D341Med (cell line): ENCODE data around the gene APELA.
"Not testable (repeated sequence)": the region's sequence is repeated elsewhere in the genome, so short reads cannot be mapped to it uniquely, and the experiment has no call there.

Experiments
- DNase-seq: peaks from one replicate; pipeline ENCODE4 v3.0.0; 2012; ENCODE audit warnings: low spot score

Gene APELA

DNA sequence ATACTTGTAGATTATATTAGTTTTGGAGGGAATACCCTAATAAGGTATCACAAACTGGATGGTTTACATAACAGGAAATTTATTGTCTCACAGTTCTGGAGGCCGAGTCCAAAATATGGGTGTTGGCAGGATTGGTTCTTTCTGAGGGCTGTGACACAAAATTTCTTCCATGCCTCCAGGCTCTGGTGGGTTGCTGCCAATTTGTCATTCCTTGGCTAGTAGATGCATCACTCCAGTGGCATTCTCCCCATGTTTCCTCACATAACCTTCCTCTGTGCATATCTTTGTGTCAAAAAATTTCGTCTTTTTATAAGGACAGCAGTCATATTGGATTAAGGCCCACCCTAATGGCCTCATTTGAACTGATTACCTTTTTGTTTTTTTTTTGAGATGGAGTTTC, 49.3 kb downstream of the APELA start:
- DNase-seq = no peak

DNA sequence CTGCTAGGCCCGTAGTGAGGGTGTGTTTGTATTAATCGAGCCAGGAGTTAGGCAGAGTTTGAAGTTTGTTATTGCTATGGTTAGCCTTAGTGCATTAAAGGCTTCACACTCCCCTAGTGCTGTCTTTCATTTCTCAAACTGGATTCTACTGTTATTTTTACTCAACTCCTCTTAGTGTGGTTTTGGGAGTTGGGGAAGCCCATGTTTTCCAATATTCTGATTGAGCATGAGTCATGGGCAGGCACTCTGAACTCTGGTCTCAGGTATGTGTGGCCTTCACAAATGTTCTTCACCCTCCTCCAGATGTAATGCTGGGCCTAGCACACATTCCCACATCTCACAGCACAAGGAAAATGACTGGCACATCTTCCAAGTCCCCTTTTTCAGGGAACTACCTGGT, 50.1 kb downstream of the APELA start:
- DNase-seq = not testable (repeated sequence)

DNA sequence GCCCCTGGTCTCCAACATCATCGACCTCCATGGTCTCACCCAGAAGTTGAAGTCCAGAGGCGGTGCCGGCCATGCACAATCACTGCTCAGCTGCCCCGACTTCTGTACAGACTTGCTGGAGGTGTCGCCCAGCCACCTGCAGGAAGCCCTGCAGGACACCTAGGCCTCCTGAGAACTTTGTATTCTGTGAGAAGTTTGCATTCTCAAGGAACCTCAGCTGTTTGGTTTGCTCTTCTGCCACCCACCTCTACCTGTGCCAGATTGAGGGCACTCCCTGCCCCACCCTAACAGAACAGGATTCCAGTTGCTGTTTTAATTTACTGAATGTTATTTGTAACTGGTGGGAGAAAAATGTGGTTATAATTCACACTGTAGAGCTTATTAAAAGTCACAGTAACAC, 53.7 kb downstream of the APELA start:
- no peak for DNase-seq

DNA sequence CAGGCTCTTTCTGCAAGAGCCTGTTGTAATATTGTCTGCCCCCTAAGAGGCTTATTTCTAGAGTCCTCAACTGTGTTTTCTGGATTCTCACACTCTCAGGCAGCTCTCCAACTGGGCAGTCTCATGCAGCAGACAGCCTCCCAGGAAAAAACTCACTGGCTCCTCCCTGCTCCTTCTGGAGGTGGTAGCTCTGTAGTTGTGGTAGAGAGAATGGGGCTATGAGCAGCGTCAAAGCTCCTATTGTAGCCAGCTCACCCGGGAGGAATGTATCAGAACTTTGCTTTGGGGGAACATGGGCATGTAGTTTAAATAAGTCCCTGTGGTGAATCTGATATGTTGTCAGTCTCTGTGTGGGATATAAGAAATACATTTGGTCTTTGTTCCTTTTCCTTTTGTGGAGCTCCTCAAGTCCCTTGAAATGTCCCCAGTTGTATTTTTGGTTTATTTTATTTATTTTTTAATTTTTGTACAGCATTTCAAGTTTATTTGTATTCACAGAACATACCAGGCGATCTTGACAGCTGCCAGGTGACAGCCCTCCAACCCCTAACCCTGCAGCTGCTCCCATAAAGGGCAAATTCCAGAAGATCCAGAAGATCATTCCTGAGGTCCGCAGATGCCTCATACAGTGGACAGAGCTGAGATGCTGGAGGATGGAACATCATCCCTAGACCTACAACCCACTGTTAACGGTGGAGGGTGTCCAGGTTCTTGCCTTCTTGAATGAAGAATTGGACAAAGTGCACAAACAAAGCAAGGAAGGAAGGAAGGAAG, 54.8 kb downstream of the APELA start:
- no peak for DNase-seq

DNA sequence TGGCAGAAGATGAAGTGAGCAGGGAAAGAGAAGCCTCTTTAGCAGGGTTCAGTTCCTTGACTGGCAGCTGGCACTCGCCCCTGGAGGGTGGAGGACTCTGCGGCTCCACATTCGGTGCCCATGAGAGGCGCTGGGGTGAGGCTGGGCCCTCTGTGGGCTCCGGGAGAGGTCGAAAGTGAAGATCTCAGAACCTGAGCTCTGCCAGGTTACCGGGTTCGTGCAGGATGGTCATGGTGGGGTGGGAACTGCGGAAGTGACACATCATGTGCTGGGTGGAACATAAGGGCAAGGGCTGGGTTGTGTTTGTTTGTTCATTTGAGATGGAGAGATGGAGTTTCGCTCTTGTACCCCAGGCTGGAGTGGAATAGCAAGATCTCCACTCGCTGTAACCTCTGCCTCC, 56.3 kb downstream of the APELA start:
- no peak for DNase-seq

DNA sequence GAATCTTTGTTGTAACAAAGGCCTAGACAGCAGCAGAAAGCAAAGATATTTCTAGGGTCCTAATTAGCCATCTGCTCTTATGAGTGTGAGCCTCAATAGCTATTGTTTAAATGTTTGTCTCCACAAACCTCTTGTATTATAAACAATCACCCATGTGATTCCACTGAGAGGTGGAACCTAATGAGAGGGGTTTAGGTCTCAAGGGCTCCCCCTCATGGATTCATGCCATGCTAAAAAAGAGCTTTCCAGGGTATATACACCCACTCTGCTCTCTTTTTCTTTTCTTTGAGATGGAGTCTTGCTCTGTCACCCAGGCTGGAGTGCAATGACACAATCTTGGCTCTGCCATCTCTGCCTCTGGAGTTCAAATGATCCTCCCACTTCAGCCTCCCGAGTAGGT, 58.4 kb downstream of the APELA start:
- peak; percentile 49 for DNase-seq

DNA sequence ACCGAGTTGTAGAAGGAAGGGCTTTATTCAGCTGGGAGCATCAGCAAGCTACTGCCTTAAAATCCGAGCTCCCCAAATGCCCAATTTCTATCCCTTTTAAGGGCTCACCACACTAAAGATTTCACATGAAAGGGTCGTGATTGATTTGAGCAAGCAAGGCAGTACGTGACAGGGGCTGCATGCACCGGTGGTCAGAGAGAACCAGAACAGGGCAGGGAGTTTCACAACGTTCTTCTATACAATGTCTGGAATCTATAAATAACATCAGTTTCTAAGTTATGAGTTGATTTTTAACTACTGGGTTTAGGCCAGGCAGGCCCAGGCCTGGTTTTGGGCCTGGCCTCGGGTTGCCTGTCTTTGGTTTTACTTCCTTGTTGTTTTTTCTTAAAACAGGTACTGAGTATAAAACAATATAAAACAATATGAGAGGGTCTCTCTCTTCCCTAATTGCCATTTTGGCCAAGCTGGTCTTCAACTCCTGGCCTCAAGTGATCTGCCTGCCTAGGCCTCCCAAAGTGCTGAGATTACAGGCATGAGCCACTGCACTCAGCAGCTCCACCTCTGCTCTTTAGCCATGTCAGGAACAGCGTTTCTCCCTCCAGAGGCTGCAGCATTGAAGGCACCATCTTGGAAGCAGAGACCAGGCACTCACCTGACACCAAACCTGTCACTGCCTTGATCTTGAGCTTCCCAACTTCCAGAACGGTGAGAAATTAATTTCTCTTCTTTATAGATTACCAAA, 59.1 kb downstream of the APELA start:
- DNase-seq = not testable (repeated sequence)

DNA sequence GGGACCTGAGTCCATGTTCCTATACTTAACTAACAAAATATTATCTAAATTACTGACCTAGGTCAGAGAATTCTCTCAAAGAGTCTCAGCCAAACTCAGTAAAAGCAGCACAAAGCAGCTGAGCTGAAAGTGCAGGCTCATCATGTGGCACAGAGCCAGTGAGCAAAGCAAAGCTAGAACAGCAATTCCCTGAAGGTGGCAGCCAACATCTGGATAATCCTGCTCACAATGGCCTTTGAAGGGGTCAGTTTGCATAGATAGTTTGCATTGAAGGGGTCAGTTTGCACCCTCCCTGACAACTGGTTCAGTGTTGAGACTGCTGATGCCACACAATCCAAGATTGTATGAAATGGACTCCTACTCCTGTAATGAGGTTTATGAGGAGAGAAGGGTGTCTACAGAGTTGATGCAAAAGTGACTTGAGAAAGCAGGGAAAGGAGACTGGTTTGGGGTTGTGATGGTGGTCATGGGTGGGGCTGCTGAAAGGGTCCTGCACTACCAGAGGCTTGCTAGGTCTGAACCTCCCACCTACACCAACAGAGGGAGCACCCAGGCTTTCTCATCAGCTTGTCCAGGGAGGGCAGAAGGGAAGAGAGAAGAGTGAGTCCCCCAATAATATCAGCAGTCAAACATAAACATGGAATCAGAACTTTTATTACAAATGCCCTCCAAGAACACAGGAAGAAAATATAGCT, 60.7 kb downstream of the APELA start:
- no peak for DNase-seq

DNA sequence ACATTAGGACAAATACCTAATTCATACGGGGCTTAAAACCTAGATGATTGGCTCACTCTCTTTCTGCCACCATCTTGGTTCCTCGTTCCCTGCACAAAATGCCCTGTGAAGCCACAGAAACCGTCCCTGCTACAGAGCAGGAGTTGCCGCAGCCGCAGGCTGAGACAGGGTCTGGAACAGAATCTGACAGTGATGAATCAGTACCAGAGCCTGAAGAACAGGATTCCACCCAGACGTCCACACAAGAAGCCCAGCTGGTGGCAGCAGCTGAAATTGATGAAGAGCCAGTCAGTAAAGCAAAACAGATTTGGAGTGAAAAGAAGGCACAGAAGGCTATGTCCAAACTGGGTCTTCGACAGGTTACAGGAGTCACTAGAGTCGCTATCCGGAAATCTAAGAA, 66.2 kb downstream of the APELA start:
- no peak for DNase-seq

DNA sequence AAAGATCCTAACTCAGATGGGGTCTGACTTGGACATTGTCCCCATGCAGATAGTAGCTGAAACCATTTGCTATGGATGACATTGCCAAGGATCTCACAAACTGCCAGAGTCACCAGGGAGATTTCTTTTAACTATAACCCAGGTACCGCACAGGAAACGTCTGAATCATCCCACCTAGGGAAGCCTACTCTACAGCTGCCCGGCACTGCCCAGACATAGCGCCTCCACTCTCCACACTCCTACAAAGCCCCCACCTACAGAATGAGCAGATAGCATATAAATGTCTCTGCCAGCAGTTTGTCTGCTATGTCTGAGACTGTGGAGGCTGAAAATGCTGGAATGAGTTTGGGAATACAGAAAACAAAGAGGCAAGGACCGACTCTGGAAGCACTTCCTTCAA, 68.2 kb downstream of the APELA start:
- no peak for DNase-seq

DNA sequence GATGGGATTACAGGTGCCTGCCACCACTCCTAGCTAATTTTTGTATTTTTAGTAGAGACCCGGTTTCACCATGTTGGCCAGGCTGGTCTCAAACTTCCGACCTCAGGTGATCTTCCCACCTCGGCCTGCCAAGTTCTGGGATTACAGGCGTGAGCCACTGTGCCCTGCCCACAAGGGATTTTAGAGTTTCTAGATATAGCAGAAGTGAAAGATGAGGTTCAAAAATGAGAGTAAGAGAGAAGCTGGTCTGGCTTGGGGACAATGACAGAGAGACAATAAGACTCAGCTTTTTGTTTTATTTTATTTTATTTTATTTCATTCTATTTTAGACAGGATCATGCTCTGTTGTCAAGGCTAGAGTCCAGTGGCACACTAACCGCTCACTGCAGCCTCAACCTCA, 69.8 kb downstream of the APELA start:
- DNase-seq = no peak
